WTC11 (cell line): ENCODE results near the gene SPATA3. TPM values are rescaled to one million over a fixed set of nuclear protein-coding genes. Genes with fewer than 3 reads are reported as not detected.

Experiments
- ATAC-seq: fragments of 200-7000 bp; cut with Tn5 transposase; 2 replicates; pipeline ENCODE4 v1.10.0; 2021; ENCODE audit warnings: mild to moderate bottlenecking, moderate library complexity
- CTCF ChIA-PET: fragments of 300-600 bp; sonication (Branson Sonifier 250); formaldehyde crosslinking; loops from one replicate; lab custom pipeline; 2021; ENCODE audit warnings: antibody characterized with exemption; lab: Charles Lee
- POLR2A ChIA-PET: fragments of 350-600 bp; sonication (Branson Sonifier 250); formaldehyde crosslinking; loops from one replicate; lab custom pipeline; 2021; ENCODE audit warnings: antibody characterized with exemption; lab: Charles Lee
- DNase-seq: peaks from one replicate; pipeline ENCODE4 v3.0.0; 2021; ENCODE audit warnings: low spot score
- H3K27ac Mint-ChIP-seq: 2 replicates; pipeline ENCODE4 v1.8.0; 2021; ENCODE audit warnings: mixed read lengths
- H3K27me3 Mint-ChIP-seq: 2 replicates; pipeline ENCODE4 v1.8.0; 2021; ENCODE audit warnings: low read depth, mild to moderate bottlenecking, moderate library complexity, mixed read lengths
- H3K36me3 Mint-ChIP-seq: 2 replicates; pipeline ENCODE4 v1.8.0; 2021; ENCODE audit warnings: mixed read lengths
- H3K4me1 Mint-ChIP-seq: 2 replicates; pipeline ENCODE4 v1.8.0; 2022; ENCODE audit warnings: mixed read lengths
- H3K4me3 Mint-ChIP-seq: 2 replicates; pipeline ENCODE4 v1.8.0; 2021; ENCODE audit warnings: mild to moderate bottlenecking, moderate library complexity, mixed read lengths
- H3K9me3 Mint-ChIP-seq: 2 replicates; pipeline ENCODE4 v1.8.0; 2021; ENCODE audit warnings: mixed read lengths
- CBFB ChIP-seq: sonication (generic); formaldehyde crosslinking; IDR thresholded peaks from 2 replicates; pipeline ENCODE4 v1.8.1; 2022; ENCODE audit warnings: mild to moderate bottlenecking, low read depth, missing genetic modification reagents
- CREM ChIP-seq: sonication (generic); formaldehyde crosslinking; IDR thresholded peaks from 2 replicates; pipeline ENCODE4 v1.8.1; 2022; ENCODE audit warnings: mild to moderate bottlenecking, missing genetic modification reagents, moderate library complexity
- CTCF ChIP-seq: fragments of 200-600 bp; IDR thresholded peaks from 2 replicates; pipeline ENCODE4 v1.8.0; 2022; ENCODE audit warnings: antibody characterized with exemption
- E2F5 ChIP-seq: sonication (generic); formaldehyde crosslinking; IDR thresholded peaks from 2 replicates; pipeline ENCODE4 v1.8.1; 2022; ENCODE audit warnings: mild to moderate bottlenecking, moderate library complexity, missing genetic modification reagents
- FOXK1 ChIP-seq: sonication (generic); formaldehyde crosslinking; IDR thresholded peaks from 2 replicates; pipeline ENCODE4 v1.8.0; 2022; ENCODE audit warnings: mild to moderate bottlenecking, moderate library complexity, missing genetic modification reagents
- FOXP4 ChIP-seq: sonication (generic); formaldehyde crosslinking; IDR thresholded peaks from 2 replicates; pipeline ENCODE4 v1.8.0; 2022; ENCODE audit warnings: mild to moderate bottlenecking, missing genetic modification reagents
- KAT7 ChIP-seq: sonication (generic); formaldehyde crosslinking; IDR thresholded peaks from 2 replicates; pipeline ENCODE4 v1.8.1; 2023; ENCODE audit warnings: missing genetic modification reagents, mild to moderate bottlenecking, borderline replicate concordance
- MAX ChIP-seq: sonication (generic); formaldehyde crosslinking; IDR thresholded peaks from 2 replicates; pipeline ENCODE4 v1.8.0; 2022; ENCODE audit warnings: mild to moderate bottlenecking, missing genetic modification reagents
- NFE2L1 ChIP-seq: sonication (generic); formaldehyde crosslinking; IDR thresholded peaks from 2 replicates; pipeline ENCODE4 v1.8.1; 2023; ENCODE audit warnings: missing genetic modification reagents
- NFYB ChIP-seq: sonication (generic); formaldehyde crosslinking; conservative IDR thresholded peaks from 2 replicates; pipeline ENCODE4 v1.8.0; 2022; ENCODE audit warnings: low read depth, missing genetic modification reagents
- PREB ChIP-seq: sonication (generic); formaldehyde crosslinking; IDR thresholded peaks from 2 replicates; pipeline ENCODE4 v1.8.1; 2022; ENCODE audit warnings: mild to moderate bottlenecking, missing genetic modification reagents, moderate library complexity, borderline replicate concordance
- SP1 ChIP-seq: sonication (generic); formaldehyde crosslinking; conservative IDR thresholded peaks from 2 replicates; pipeline ENCODE4 v1.8.1; 2022; ENCODE audit warnings: missing genetic modification reagents
- TEAD1 ChIP-seq: sonication (generic); formaldehyde crosslinking; IDR thresholded peaks from 2 replicates; pipeline ENCODE4 v1.8.0; 2022; ENCODE audit warnings: mild to moderate bottlenecking, missing genetic modification reagents
- USF2 ChIP-seq: sonication (generic); formaldehyde crosslinking; IDR thresholded peaks from 2 replicates; pipeline ENCODE4 v1.8.1; 2023; ENCODE audit warnings: mild to moderate bottlenecking, missing genetic modification reagents, moderate library complexity
- ZNF512 ChIP-seq: sonication (generic); formaldehyde crosslinking; IDR thresholded peaks from 2 replicates; pipeline ENCODE4 v1.8.1; 2022; ENCODE audit warnings: missing genetic modification reagents, borderline replicate concordance
- ZSCAN18 ChIP-seq: fragments of 250-450 bp; sonication (Bioruptor Pico); IDR thresholded peaks from 2 replicates; pipeline ENCODE4 v2.1.2; 2022; ENCODE audit warnings: mild to moderate bottlenecking, moderate library complexity
- total RNA-seq: library from RNA; stranded (reverse); gene quantifications from 3 replicates; pipeline ENCODE4 v1.2.3, GENCODE V29; 2021

Gene SPATA3
- total RNA-seq, 1 experiment from 2014 or later = not detected

- DNase-seq = peak; percentile 95
- POLR2A ChIA-PET = interaction anchor here (0.5 to 0.6 kb wide), 2 partner anchors 225 to 488 kb away, joined by 3 to 4 read pairs; no protein-coding TSS in a partner anchor
- H3K27ac Mint-ChIP-seq = peak within 1 kb of the TSS; percentile 100
- peak within 1 kb of the TSS; percentile 87 for H3K4me3 Mint-ChIP-seq
- peaks cover 23% of the 10 kb centered on the region for H3K4me1 Mint-ChIP-seq
- H3K9me3 Mint-ChIP-seq = no peaks in the 10 kb centered on the region
- CTCF ChIA-PET = interaction anchor here (0.6 to 1.8 kb wide), 7 partner anchors 26 to 621 kb away, joined by 3 to 5 read pairs (median 3); partner anchors contain the start of gene SPATA3
- TF ChIP-seq CTCF (peak; percentile 88), NFYB (CRISPR knock-in tag) (no peak), SP1 (CRISPR knock-in tag) (peak; percentile 61; the same call in 1 of the 2 replicates), FOXP4 (0 out of 2 replicates have a peak, but pooled peaks have one; percentile 21), ZSCAN18 (CRISPR knock-in tag) (no peak), CREM (CRISPR knock-in tag) (no peak), KAT7 (CRISPR knock-in tag) (peak; percentile 81; the same call in 1 of the 2 replicates), PREB (peak; percentile 75; the same call in 1 of the 2 replicates), E2F5 (CRISPR knock-in tag) (0 out of 2 replicates have a peak, but pooled peaks have one; percentile 28), MAX (CRISPR knock-in tag) (peak; percentile 61; the same call in 1 of the 2 replicates), TEAD1 (peak; percentile 56; the same call in 1 of the 2 replicates), FOXK1 (peak; percentile 73; the same call in 1 of the 2 replicates), NFE2L1 (CRISPR knock-in tag) (peak; percentile 70), ZNF512 (CRISPR knock-in tag) (no peak), CBFB (0 out of 2 replicates have a peak, but pooled peaks have one; percentile 12), USF2 (CRISPR knock-in tag) (no peak)
- peaks cover 8% of the 10 kb centered on the region for H3K36me3 Mint-ChIP-seq
- H3K27me3 Mint-ChIP-seq = peaks cover 35% of the 10 kb centered on the region
- peak; percentile 69 for ATAC-seq
These were observed 60.8 kb downstream of the SPATA3 start, which contains the start of gene PSMD1 for GRCh38 chr2:231056453-231057416. Gene PSMD1, plus strand, starts transcription at chr2:231056867. Its CDS starts 159 bp downstream, at chr2:231057026.
